ENCODE results near the gene CCDC196. TPM values are rescaled to one million over a fixed set of nuclear protein-coding genes. Genes with fewer than 3 reads are reported as not detected.
"Not testable (repeated sequence)": the region's sequence is repeated elsewhere in the genome, so short reads cannot be mapped to it uniquely, and the experiment has no call there.

The CCDC196 gene
- total RNA-seq, 1 donor, result not detected

- no peak overlapping the region for H3K4me3 ChIP-seq (ENCODE audit: low read depth, low read length)
- no peak for TF ChIP-seq CTCF (IDR thresholded peaks at IDR 0.05; ENCODE audit: insufficient read depth, low read depth, low read length)
Observed at GRCh38 chr14:66501592-66501991, 15.4 kb downstream of the CCDC196 start.

GRCh38 chr14:66502836-66503235 lies 16.7 kb downstream of the CCDC196 start:
- DNase-seq (ENCODE audit: low read depth); H3K4me3 ChIP-seq (ENCODE audit: low read depth, low read length): not testable (repeated sequence)

More at GRCh38 chr14:66501592-66501991, 15.4 kb downstream of the CCDC196 start:
- DNase-seq (ENCODE audit: low read depth), result no peak

- TF ChIP-seq CTCF (IDR thresholded peaks at IDR 0.05; ENCODE audit: insufficient read depth, low read depth, low read length), result no peak
- DNase-seq (ENCODE audit: low read depth), result no peak
Observed at GRCh38 chr14:66503532-66503931, 17.4 kb downstream of the CCDC196 start.

GRCh38 chr14:66507181-66507721 lies 21.1 kb downstream of the CCDC196 start:
- no peak for TF ChIP-seq CTCF (IDR thresholded peaks at IDR 0.05; ENCODE audit: insufficient read depth, low read depth, low read length)
- no peak for DNase-seq (ENCODE audit: low read depth)
- peak overlapping the region; percentile 87 for H3K4me3 ChIP-seq (ENCODE audit: low read depth, low read length)

More at GRCh38 chr14:66503532-66503931, 17.4 kb downstream of the CCDC196 start:
- no peak overlapping the region for H3K4me3 ChIP-seq (ENCODE audit: low read depth, low read length)

GRCh38 chr14:66507722-66508546 lies 21.8 kb downstream of the CCDC196 start, which contains the start of gene GPHN:
Gene GPHN, plus strand, starts transcription at chr14:66508147.
- H3K4me3 ChIP-seq (ENCODE audit: low read depth, low read length), result peak within 1 kb of the TSS; percentile 87
- DNase-seq (ENCODE audit: low read depth), result peak; percentile 96
- TF ChIP-seq CTCF (IDR thresholded peaks at IDR 0.05; ENCODE audit: insufficient read depth, low read depth, low read length), result peak; percentile 24

GRCh38 chr14:66508547-66508845 lies 22.3 kb downstream of the CCDC196 start:
- TF ChIP-seq CTCF (IDR thresholded peaks at IDR 0.05; ENCODE audit: insufficient read depth, low read depth, low read length), result no peak
- peak overlapping the region; percentile 87 for H3K4me3 ChIP-seq (ENCODE audit: low read depth, low read length)
- DNase-seq (ENCODE audit: low read depth), result no peak

GRCh38 chr14:66508846-66509621 lies 22.9 kb downstream of the CCDC196 start:
- H3K4me3 ChIP-seq (ENCODE audit: low read depth, low read length), result peak overlapping the region; percentile 87
- TF ChIP-seq CTCF (IDR thresholded peaks at IDR 0.05; ENCODE audit: insufficient read depth, low read depth, low read length), result no peak
- DNase-seq (ENCODE audit: low read depth), result peak; percentile 18

Data from fibroblast of villous mesenchyme (primary cell).